Kidney epithelial cell (primary cell): Measurements from ENCODE around the gene GRID2. TPM values are rescaled to one million over a fixed set of nuclear protein-coding genes. Genes with fewer than 3 reads are reported as not detected.

Experiments used
- DNase-seq: peaks from one replicate; pipeline ENCODE4 v3.0.0-alpha.2; 2010; ENCODE audit warnings: low read depth
- H3K27me3 ChIP-seq: 2 replicates; pipeline ENCODE4 v1.6.0; 2011; ENCODE audit warnings: low read length; ENCODE audit not compliant: control insufficient read depth, insufficient read depth
- H3K36me3 ChIP-seq: 2 replicates; pipeline ENCODE4 v1.5.1; 2011; ENCODE audit warnings: low read length; ENCODE audit not compliant: control insufficient read depth, insufficient read depth
- H3K4me3 ChIP-seq: 2 replicates; pipeline ENCODE4 v1.5.1; 2011; ENCODE audit warnings: low read depth, mild to moderate bottlenecking, control low read depth, low read length
- CTCF ChIP-seq: IDR thresholded peaks from 2 replicates; pipeline ENCODE4 v1.5.1; 2011; ENCODE audit warnings: mild to moderate bottlenecking, moderate library complexity, low read length, control low read depth, inconsistent platforms; ENCODE audit not compliant: insufficient read depth, poor library complexity, severe bottlenecking
- total RNA-seq: library from RNA; depleted of rRNA; stranded (reverse); fragments of >200 nt; gene quantifications from 2 replicates; pipeline ENCODE4 v1.2.3, GENCODE V29; 2015

The GRID2 gene
- total RNA-seq, 1 donor from 2014 or later = not detected

- Histone ChIP-seq H3K27me3 (no peaks in the 10 kb centered on the region), H3K36me3 (no peaks in the 10 kb centered on the region), H3K4me3 (no peak overlapping the region)
- no peak for DNase-seq
- TF ChIP-seq CTCF = no peak
Measured at GRCh38 chr4:92651536-92651935, 347.8 kb downstream of the GRID2 start.

GRCh38 chr4:92654084-92654483 is 350.3 kb downstream of the GRID2 start:
- Histone ChIP-seq H3K36me3 (no peaks in the 10 kb centered on the region), H3K27me3 (no peaks in the 10 kb centered on the region), H3K4me3 (no peak overlapping the region)
- no peak for DNase-seq
- no peak for TF ChIP-seq CTCF

- DNase-seq = no peak
- H3K27me3 ChIP-seq = no peaks in the 10 kb centered on the region
Measured at GRCh38 chr4:92657695-92658094, 353.9 kb downstream of the GRID2 start.

GRCh38 chr4:92658318-92658717 is 354.6 kb downstream of the GRID2 start:
- DNase-seq = no peak
- H3K27me3 ChIP-seq = no peaks in the 10 kb centered on the region

More at GRCh38 chr4:92657695-92658094, 353.9 kb downstream of the GRID2 start:
- no peak for TF ChIP-seq CTCF
- no peaks in the 10 kb centered on the region for H3K36me3 ChIP-seq
- no peak overlapping the region for H3K4me3 ChIP-seq

GRCh38 chr4:92677805-92678204 is 374.0 kb downstream of the GRID2 start:
- DNase-seq = no peak
- Histone ChIP-seq H3K27me3 (no peaks in the 10 kb centered on the region), H3K4me3 (no peak overlapping the region), H3K36me3 (no peaks in the 10 kb centered on the region)
- no peak for TF ChIP-seq CTCF

More at GRCh38 chr4:92658318-92658717, 354.6 kb downstream of the GRID2 start:
- no peaks in the 10 kb centered on the region for H3K36me3 ChIP-seq
- no peak for TF ChIP-seq CTCF
- H3K4me3 ChIP-seq = no peak overlapping the region

GRCh38 chr4:92678292-92678691 is 374.5 kb downstream of the GRID2 start:
- Histone ChIP-seq H3K27me3 (no peaks in the 10 kb centered on the region), H3K36me3 (no peaks in the 10 kb centered on the region), H3K4me3 (no peak overlapping the region)
- no peak for TF ChIP-seq CTCF
- DNase-seq = no peak
